HG02610 (cell line): ENCODE measurements around the gene IPCEF1.

Experiments
- ATAC-seq: cut with Tn5 transposase; IDR thresholded peaks from one replicate; pipeline ENCODE4 v1.9.1; 2021; ENCODE audit warnings: mild to moderate bottlenecking, moderate library complexity; ENCODE audit not compliant: unreplicated experiment

IPCEF1 gene

GRCh38 chr6:154117485-154117884, 239.1 kb downstream of the IPCEF1 start:
- ATAC-seq = no peak

DNA sequence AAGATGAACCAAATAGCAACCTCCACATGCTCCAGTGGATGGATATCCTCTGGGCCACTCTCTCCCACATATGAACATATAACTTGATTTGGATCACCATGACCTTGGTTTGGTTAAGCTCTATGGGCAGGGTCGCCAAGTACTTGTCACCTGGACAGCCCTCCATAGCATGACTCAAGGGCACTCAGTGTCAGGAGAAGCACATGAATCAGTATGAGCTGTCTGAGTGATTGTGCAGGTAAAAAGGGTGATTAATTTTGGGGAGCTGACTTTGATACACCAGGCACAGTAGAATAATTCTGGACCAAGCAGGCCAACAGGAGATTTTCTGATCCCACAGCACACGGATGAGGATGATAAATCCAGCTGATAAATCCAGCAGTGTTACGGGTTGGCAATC, 243.2 kb downstream of the IPCEF1 start:
- no peak for ATAC-seq

GRCh38 chr6:154112181-154112809, 244.3 kb downstream of the IPCEF1 start:
- ATAC-seq = peak; percentile 44

DNA sequence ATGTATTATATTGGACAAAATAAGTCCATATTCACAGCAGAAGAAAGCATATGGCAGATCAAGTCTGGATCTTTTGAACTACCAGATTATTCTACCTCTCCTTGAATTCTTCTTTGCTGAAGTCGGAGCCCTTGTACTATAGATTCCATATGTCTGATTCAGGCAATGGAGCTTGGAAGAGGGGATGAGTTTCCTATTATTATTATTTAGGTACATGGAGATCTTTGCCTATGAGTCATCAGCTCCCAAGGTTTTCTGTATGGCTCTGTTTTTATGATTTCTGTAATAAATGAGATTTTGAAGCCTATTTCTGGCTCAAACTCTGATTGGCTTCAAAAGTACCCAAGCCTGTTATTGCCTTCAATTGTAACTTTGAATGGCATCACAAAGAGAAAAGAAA, 245.6 kb downstream of the IPCEF1 start:
- ATAC-seq = no peak

DNA sequence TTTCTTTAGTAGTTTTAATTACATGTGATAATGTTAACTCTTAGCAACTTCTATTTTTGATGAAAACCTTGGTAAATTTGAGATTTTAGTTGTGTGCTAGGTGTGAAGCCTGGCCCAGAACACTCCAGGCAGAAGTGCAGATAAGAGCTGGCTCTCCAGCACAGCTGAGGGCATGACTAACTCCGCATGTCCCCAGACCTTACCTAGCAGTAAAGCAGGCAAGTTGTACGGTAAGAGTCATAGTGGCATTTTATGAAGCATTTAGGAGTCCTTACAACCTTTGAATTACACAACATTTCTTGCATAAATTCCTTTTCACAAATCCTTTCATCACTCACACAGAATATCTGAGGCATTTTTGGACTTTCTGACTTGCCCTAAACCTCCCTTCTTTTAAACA, 250.4 kb downstream of the IPCEF1 start:
- no peak for ATAC-seq
